Measurements from ENCODE around the gene NKG7. TPM values are rescaled to one million over a fixed set of nuclear protein-coding genes. Genes with fewer than 3 reads are reported as not detected.
A peak's percentile ranks its signal among the peaks of the same experiment; 100 is the strongest.

The NKG7 gene
- total RNA-seq, 4 donors from 2014 or later, result 0.54 to 2.2 TPM; not detected in 2

GRCh38 chr19:51365965-51366388, 6.5 kb downstream of the NKG7 start, which contains the start of gene ETFB:
Gene ETFB, minus strand, starts transcription at chr19:51366388. Its CDS starts 62 bp downstream, at chr19:51366326.
- Histone ChIP-seq H3K36me3 (no peaks in the 10 kb centered on the region), H3K27me3 (no peaks in the 10 kb centered on the region), H3K4me1 (peaks cover 14 to 24% of the 10 kb centered on the region in 2 donors), H3K9me3 (no peaks in the 10 kb centered on the region), H3K27ac (peak within 1 kb of the TSS; percentile 72 to 90 (median 88)), H3K4me3 (replicated peaks in 1 of 3) (peak within 1 kb of the TSS; percentile 23 to 87 (median 65))
- WGBS, 2 donors, result 0 to 1% methylated on average over 7 to 15 of the region's 27 CpGs
- intact Hi-C loops (cut with DNase I), result no loop called here
- no peak for DNase-seq
- no peak for TF ChIP-seq CTCF (IDR thresholded peaks at IDR 0.05)
- no peak for TF ChIP-seq POLR2A (IDR thresholded peaks at IDR 0.05)

- peak; percentile 52 to 56 for DNase-seq
- peaks cover 14 to 24% of the 10 kb centered on the region in 2 donors for H3K4me1 ChIP-seq
- peak overlapping the region; percentile 72 to 90 (median 88) for H3K27ac ChIP-seq
- no peaks in the 10 kb centered on the region for H3K27me3 ChIP-seq
- no peaks in the 10 kb centered on the region for H3K9me3 ChIP-seq
- TF ChIP-seq CTCF (IDR thresholded peaks at IDR 0.05) (no peak), POLR2A (IDR thresholded peaks at IDR 0.05) (no peak)
- H3K4me3 ChIP-seq (replicated peaks in 1 of 3), result peak overlapping the region; percentile 23 to 78 (median 65)
- WGBS, 2 donors, result 13 to 15% methylated on average over 9 to 10 of the region's 10 CpGs
- intact Hi-C loops (cut with DNase I), result no loop called here
- H3K36me3 ChIP-seq, result no peaks in the 10 kb centered on the region
Measured at GRCh38 chr19:51365211-51365964, 7.1 kb downstream of the NKG7 start.

DNA sequence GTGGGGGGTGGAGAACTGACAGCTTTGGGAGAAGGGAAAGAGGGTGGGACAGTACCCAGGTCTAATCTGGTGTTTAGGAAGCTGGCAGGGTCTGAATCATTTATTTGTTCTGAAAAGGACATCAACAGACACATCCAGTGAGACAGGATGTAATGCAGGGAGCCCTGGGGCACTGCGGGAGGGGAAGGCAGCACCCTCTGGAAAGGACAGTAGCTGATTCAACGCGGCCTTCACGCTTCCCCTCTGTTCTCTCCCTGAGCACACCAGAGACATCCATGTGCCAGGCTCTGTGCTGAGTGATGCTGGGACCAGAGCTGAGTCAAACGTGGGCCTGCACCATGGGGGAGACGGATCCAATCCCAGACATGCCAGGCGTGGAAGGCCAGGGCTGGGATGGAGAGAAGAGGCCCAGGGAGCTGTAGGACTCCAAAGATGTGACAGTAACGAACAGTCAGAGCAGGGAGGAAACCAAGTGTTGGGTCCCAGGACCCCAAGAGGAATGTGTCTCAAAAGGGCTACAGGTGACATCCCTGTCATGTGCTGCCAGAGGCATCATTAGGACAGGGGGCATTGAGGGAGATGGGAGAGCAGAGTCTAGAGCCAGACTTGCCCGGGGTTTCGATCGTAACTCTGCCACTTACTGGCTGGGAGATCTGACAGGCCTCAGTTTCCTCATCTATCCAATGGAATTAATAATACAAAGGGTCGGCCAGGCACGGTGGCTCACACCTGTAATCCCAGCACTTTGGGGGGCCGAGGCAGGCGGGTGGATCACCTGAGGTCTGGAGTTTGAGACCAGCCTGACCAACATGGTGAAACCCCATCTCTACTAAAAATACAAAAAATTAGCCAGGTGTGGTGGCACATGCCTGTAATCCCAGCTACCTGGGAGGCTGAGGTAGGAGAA, 8.0 kb downstream of the NKG7 start:
- H3K27me3 ChIP-seq, result no peaks in the 10 kb centered on the region
- intact Hi-C loops (cut with DNase I), result no loop called here
- peaks cover 14 to 24% of the 10 kb centered on the region in 2 donors for H3K4me1 ChIP-seq
- DNase-seq, result no peak
- no peaks in the 10 kb centered on the region for H3K36me3 ChIP-seq
- no peaks in the 10 kb centered on the region for H3K9me3 ChIP-seq
- no peak overlapping the region for H3K4me3 ChIP-seq (replicated peaks in 1 of 3)
- no peak for TF ChIP-seq POLR2A (IDR thresholded peaks at IDR 0.05)
- no peak for TF ChIP-seq CTCF (IDR thresholded peaks at IDR 0.05)
- 82 to 86% methylated on average over 12 to 15 of the region's 15 CpGs for WGBS, 2 donors
- no peak overlapping the region for H3K27ac ChIP-seq

GRCh38 chr19:51361239-51361638, 11.2 kb downstream of the NKG7 start:
- WGBS, 2 donors, result 93 to 95% methylated on average over 13 of the region's 13 CpGs
- intact Hi-C loops (cut with DNase I), result no loop called here
- TF ChIP-seq CTCF (IDR thresholded peaks at IDR 0.05) (no peak), POLR2A (IDR thresholded peaks at IDR 0.05) (no peak)
- H3K27ac ChIP-seq, result no peak overlapping the region
- no peak for DNase-seq
- peaks cover 8 to 19% of the 10 kb centered on the region in 2 donors for H3K4me1 ChIP-seq
- H3K9me3 ChIP-seq, result no peaks in the 10 kb centered on the region
- H3K4me3 ChIP-seq (replicated peaks in 1 of 3), result no peak overlapping the region
- H3K27me3 ChIP-seq, result no peaks in the 10 kb centered on the region
- no peaks in the 10 kb centered on the region for H3K36me3 ChIP-seq

All from thyroid gland (tissue), 4 donors.